GM19467 (cell line): Measurements from ENCODE around the gene BSN.

Source experiments
- ATAC-seq: cut with Tn5 transposase; IDR thresholded peaks from one replicate; pipeline ENCODE4 v1.9.1; 2021; ENCODE audit warnings: mild to moderate bottlenecking, moderate library complexity; ENCODE audit not compliant: unreplicated experiment

BSN gene

GRCh38 chr3:49712631-49713317 lies 158.5 kb downstream of the BSN start:
- no peak for ATAC-seq

GRCh38 chr3:49713336-49714105 lies 159.2 kb downstream of the BSN start:
- no peak for ATAC-seq

- ATAC-seq: no peak
Observed at GRCh38 chr3:49714728-49715550, 160.7 kb downstream of the BSN start.

- no peak for ATAC-seq
Observed at GRCh38 chr3:49715611-49716121, 161.4 kb downstream of the BSN start.

- no peak for ATAC-seq
Observed at GRCh38 chr3:49716169-49716568, 161.9 kb downstream of the BSN start.

- no peak for ATAC-seq
Observed at GRCh38 chr3:49716691-49717210, 162.5 kb downstream of the BSN start.

GRCh38 chr3:49717211-49717958 lies 163.1 kb downstream of the BSN start:
- ATAC-seq: no peak

- no peak for ATAC-seq
Observed at GRCh38 chr3:49717959-49718857, 163.9 kb downstream of the BSN start.

- no peak for ATAC-seq
Observed at GRCh38 chr3:49718858-49719213, 164.6 kb downstream of the BSN start.

- peak; percentile 42 for ATAC-seq
Observed at GRCh38 chr3:49719214-49719884, 165.1 kb downstream of the BSN start, which contains the start of gene AMIGO3. TSS of gene AMIGO3 (minus strand) at chr3:49719684. CDS start at chr3:49719465, 219 bp downstream.
